BE2C (cell line): ENCODE measurements around the gene ECHDC3.

Experiments
- DNase-seq: peaks from one replicate; pipeline ENCODE4 v3.0.0-alpha.2; 2020
- H3K27me3 ChIP-seq: fragments of 250-450 bp; sonication (Bioruptor Pico); 2 replicates; pipeline ENCODE4 v1.5.1; 2020; ENCODE audit warnings: mild to moderate bottlenecking
- H3K36me3 ChIP-seq: fragments of 250-450 bp; sonication (Bioruptor Pico); 2 replicates; pipeline ENCODE4 v1.5.1; 2020; ENCODE audit warnings: mild to moderate bottlenecking
- H3K4me1 ChIP-seq: fragments of 250-450 bp; sonication (Bioruptor Pico); 2 replicates; pipeline ENCODE4 v1.5.1; 2020
- H3K4me3 ChIP-seq: 2 replicates; pipeline ENCODE4 v1.5.1; 2011; ENCODE audit warnings: low read depth, low read length
- H3K9me3 ChIP-seq: fragments of 250-450 bp; sonication (Bioruptor Pico); 2 replicates; pipeline ENCODE4 v1.5.1; 2020
- CTCF ChIP-seq: IDR thresholded peaks from 2 replicates; pipeline ENCODE4 v1.5.1; 2012; ENCODE audit warnings: mild to moderate bottlenecking, low read depth, low read length

The ECHDC3 gene

GRCh38 chr10:11797281-11797680 lies 55.1 kb downstream of the ECHDC3 start:
- Histone ChIP-seq H3K9me3 (no peaks in the 10 kb centered on the region), H3K36me3 (no peaks in the 10 kb centered on the region), H3K4me3 (no peak overlapping the region), H3K4me1 (no peaks in the 10 kb centered on the region; the same call in 1 of the 2 replicates), H3K27me3 (no peaks in the 10 kb centered on the region)
- DNase-seq, result no peak
- TF ChIP-seq CTCF, result no peak

- DNase-seq, result no peak
- TF ChIP-seq CTCF, result no peak
- no peak overlapping the region for H3K4me3 ChIP-seq
- no peaks in the 10 kb centered on the region for H3K9me3 ChIP-seq
- no peaks in the 10 kb centered on the region for H3K27me3 ChIP-seq
- H3K36me3 ChIP-seq, result no peaks in the 10 kb centered on the region
- no peaks in the 10 kb centered on the region; the same call in 1 of the 2 replicates for H3K4me1 ChIP-seq
Measured at GRCh38 chr10:11797847-11798633, 55.9 kb downstream of the ECHDC3 start.

- DNase-seq, result no peak
- Histone ChIP-seq H3K36me3 (no peaks in the 10 kb centered on the region), H3K27me3 (no peaks in the 10 kb centered on the region), H3K9me3 (no peaks in the 10 kb centered on the region), H3K4me3 (no peak overlapping the region), H3K4me1 (no peaks in the 10 kb centered on the region; the same call in 1 of the 2 replicates)
- TF ChIP-seq CTCF, result no peak
Measured at GRCh38 chr10:11798845-11799735, 56.9 kb downstream of the ECHDC3 start.

- no peak for TF ChIP-seq CTCF
- Histone ChIP-seq H3K4me1 (no peaks in the 10 kb centered on the region; the same call in 1 of the 2 replicates), H3K36me3 (no peaks in the 10 kb centered on the region), H3K4me3 (no peak overlapping the region), H3K27me3 (no peaks in the 10 kb centered on the region), H3K9me3 (no peaks in the 10 kb centered on the region)
- no peak for DNase-seq
Measured at GRCh38 chr10:11799736-11800080, 57.5 kb downstream of the ECHDC3 start.

GRCh38 chr10:11804336-11804735 lies 62.2 kb downstream of the ECHDC3 start:
- H3K36me3 ChIP-seq, result no peaks in the 10 kb centered on the region
- no peaks in the 10 kb centered on the region for H3K9me3 ChIP-seq
- no peak for TF ChIP-seq CTCF
- H3K27me3 ChIP-seq, result no peaks in the 10 kb centered on the region
- H3K4me3 ChIP-seq, result no peak overlapping the region
- H3K4me1 ChIP-seq, result no peaks in the 10 kb centered on the region
- no peak for DNase-seq
